Stimulated activated naive CD4-positive, alpha-beta T cell (primary cell): ENCODE results near the gene PEX19.

Experiments
- DNase-seq, 6 experiments: peaks; one replicate each; lab custom pipeline; 2025; lab: John Stamatoyannopoulos, UW

Gene PEX19

DNA sequence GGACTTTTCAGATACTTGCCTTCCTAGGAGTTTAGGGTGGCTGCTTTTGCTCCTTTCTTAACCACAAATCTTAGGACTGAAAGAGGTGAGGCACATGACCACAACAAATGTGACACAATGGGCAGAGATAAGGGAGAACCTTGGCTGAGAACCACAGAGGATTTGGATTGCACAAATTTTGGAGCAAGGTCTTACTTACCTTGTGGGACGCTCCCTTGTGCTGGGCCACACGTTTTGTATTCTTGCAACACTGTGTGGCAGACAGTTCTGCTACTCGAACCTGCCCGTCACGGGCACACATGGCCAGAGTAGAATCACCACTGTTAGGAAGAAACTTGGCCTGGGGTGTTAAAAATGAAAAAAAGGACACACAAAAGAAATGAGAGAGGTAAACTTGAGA lies 46.5 kb downstream of the PEX19 start:
- DNase-seq, result no peak

DNA sequence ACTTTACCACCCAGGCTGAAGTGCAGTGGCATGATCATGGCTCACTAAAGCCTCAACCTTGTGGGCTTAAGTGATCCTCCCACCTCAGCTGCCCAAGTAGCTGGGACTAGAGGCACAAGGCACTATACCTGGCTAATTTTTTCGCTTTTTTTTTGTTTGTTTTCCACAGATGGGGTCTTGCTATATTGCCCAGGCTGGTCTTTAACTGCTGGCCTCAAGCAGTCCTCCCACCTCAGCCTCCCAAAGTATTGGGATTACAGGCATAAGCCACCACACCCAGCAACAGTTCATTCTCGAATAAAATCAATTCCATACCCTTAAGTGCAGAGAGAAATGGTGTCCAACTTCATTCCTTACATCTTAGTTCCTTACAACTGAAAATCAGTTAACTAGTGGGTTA lies 47.4 kb downstream of the PEX19 start:
- no peak for DNase-seq

DNA sequence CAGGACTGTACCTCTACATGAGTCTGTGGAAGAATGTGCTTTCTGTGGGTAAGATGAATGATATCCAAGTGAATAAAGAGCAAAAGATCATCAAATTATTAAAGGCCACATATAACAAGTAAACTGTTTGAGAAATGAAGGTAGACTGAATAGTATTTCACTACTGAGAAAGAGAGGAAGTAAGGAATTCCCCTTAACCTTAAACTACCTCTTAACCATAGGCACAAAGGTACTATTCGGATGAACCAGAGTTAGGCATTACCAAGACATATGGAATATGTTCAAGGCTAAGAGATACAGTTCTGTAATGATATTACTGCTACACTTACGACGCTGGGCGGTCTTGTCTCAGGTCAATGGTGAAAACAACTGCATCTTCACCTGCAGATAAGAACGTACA lies 48.1 kb downstream of the PEX19 start:
- no peak for DNase-seq

DNA sequence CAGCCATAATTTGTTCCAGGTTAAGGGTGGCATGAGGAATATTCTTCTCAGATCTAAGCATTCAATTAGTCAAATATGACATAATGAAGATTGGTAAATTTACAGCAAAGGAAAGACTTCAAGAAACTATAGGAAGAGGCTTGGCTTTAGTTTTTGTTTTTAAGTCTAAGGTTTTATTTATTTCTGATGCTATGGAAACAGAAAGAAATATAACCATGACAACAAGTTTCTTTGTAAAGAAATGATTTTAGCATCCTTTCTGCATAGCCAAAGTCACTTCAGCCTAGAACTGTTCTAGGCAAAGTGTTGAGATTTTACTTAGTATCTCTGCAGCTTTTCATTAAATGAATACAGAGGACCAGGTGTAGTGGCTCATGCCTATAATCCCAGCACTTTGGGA lies 52.0 kb downstream of the PEX19 start:
- no peak for DNase-seq

DNA sequence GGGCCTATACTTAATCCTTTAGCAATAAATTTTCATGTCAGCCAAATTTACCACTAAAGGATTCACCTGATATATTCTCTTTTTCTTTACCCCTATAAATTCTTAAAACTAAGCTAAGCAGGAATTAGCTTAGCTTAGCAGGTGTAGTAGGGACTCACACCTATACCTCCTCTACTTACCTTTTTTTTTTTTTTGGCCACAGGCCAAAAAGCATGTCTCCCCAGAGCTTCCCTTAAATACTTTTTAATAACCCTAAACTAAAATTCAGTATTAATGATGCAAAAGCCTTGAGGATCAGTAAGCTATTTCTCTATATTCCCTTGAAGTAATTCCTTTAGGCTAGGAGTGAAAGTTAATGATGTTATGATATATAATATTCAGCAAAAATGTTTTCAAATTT lies 56.5 kb downstream of the PEX19 start:
- DNase-seq, result no peak

DNA sequence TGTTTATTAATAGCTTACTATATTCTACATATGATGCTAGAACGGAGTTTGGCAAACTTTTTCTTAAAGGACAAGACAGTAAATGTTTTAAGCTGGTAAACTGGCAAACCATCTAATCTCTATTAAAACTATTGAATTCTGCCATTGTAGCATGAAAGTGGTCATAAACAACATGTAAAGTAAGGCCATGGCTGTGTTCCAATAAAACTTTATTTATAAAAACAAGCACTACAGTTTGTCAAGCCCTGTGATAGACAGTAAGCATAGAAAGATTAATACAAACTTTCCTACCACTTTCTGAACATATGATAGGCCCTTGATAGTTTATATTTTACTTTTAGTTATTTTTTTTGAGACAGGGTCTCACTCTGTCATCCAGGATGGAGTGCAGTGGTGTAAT lies 57.4 kb downstream of the PEX19 start:
- no peak for DNase-seq

DNA sequence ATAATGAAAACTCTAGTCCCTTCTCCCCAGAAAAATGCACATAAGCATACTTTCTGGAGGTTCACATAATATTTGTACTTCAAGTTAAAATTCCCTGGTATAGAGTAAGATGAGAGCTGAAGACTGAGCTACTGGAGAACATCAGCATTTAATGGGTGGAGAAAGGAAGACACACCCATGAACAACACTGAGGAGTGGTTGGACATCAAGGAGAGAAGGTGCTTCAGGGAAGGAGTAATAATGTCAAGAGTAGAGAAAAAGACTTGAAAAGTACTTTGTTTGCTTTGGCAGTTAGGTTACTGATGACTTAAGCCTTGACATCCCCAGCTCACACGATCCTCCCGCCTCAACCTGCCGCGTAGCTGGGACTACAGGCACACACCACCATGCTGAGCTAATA lies 57.9 kb downstream of the PEX19 start:
- no peak for DNase-seq
